ENCODE results near the gene FERMT3.

Gene FERMT3

GRCh38 chr11:64185693-64186491, 20.6 kb upstream of the FERMT3 start, which contains the start of gene STIP1:
Gene STIP1, plus strand, starts transcription at chr11:64186171. Its CDS starts 91 bp downstream, at chr11:64186262.
- FAIRE-seq (no peak), DNase-seq (ENCODE audit: insufficient read length, low spot score) (peak; percentile 99)

GRCh38 chr11:64186492-64187165, 19.9 kb upstream of the FERMT3 start:
- DNase-seq (ENCODE audit: insufficient read length, low spot score) (no peak), FAIRE-seq (no peak)

- DNase-seq (ENCODE audit: insufficient read length, low spot score) (no peak), FAIRE-seq (no peak)
These were observed 14.1 kb upstream of the FERMT3 start for GRCh38 chr11:64192434-64192833.

GRCh38 chr11:64196626-64197025, 9.9 kb upstream of the FERMT3 start:
- FAIRE-seq (no peak), DNase-seq (ENCODE audit: insufficient read length, low spot score) (no peak)

- DNase-seq (ENCODE audit: insufficient read length, low spot score), result no peak
- no peak for FAIRE-seq
These were observed 8.0 kb upstream of the FERMT3 start for GRCh38 chr11:64198511-64198910.

- no peak for DNase-seq (ENCODE audit: insufficient read length, low spot score)
- FAIRE-seq, result no peak
These were observed 5.0 kb upstream of the FERMT3 start for GRCh38 chr11:64201543-64201942.

- DNase-seq (ENCODE audit: insufficient read length, low spot score) (no peak), FAIRE-seq (no peak)
These were observed 3.5 kb upstream of the FERMT3 start for GRCh38 chr11:64202992-64203391.

GRCh38 chr11:64203421-64204079, 3.0 kb upstream of the FERMT3 start:
- FAIRE-seq (no peak), DNase-seq (ENCODE audit: insufficient read length, low spot score) (no peak)

GRCh38 chr11:64204080-64204440, 2.5 kb upstream of the FERMT3 start:
- FAIRE-seq, result no peak
- DNase-seq (ENCODE audit: insufficient read length, low spot score), result no peak

- DNase-seq (ENCODE audit: insufficient read length, low spot score), result peak; percentile 91
- no peak for FAIRE-seq
These were observed 2.0 kb upstream of the FERMT3 start for GRCh38 chr11:64204464-64204989.

GRCh38 chr11:64207256-64208085, 950 bp downstream of the FERMT3 start:
- DNase-seq (ENCODE audit: insufficient read length, low spot score), result no peak

GRCh38 chr11:64208086-64208795, 1.7 kb downstream of the FERMT3 start:
- no peak for FAIRE-seq
- no peak for DNase-seq (ENCODE audit: insufficient read length, low spot score)

More at GRCh38 chr11:64207256-64208085, 950 bp downstream of the FERMT3 start:
- FAIRE-seq, result no peak

GRCh38 chr11:64208796-64209562, 2.5 kb downstream of the FERMT3 start:
- no peak for FAIRE-seq

GRCh38 chr11:64209563-64209843, 3.0 kb downstream of the FERMT3 start:
- DNase-seq (ENCODE audit: insufficient read length, low spot score), result no peak
- FAIRE-seq, result no peak

More at GRCh38 chr11:64208796-64209562, 2.5 kb downstream of the FERMT3 start:
- no peak for DNase-seq (ENCODE audit: insufficient read length, low spot score)

- no peak for FAIRE-seq
- DNase-seq (ENCODE audit: insufficient read length, low spot score), result no peak
These were observed 3.9 kb downstream of the FERMT3 start for GRCh38 chr11:64210301-64211020.

- FAIRE-seq (no peak), DNase-seq (ENCODE audit: insufficient read length, low spot score) (no peak)
These were observed 4.8 kb downstream of the FERMT3 start for GRCh38 chr11:64211181-64211872.

- no peak for DNase-seq (ENCODE audit: insufficient read length, low spot score)
- no peak for FAIRE-seq
These were observed 10.4 kb downstream of the FERMT3 start for GRCh38 chr11:64216879-64217278.

Data from HTR-8/SVneo (cell line).